C1 segment of cervical spinal cord (tissue), 14 donors: ENCODE data around the gene OR8S1.
"Not testable (repeated sequence)": the region's sequence is repeated elsewhere in the genome, so short reads cannot be mapped to it uniquely, and the experiment has no call there.

ENCODE experiments used
- DNase-seq, 14 donors: peaks; one replicate each; lab custom pipeline; 2025; lab: John Stamatoyannopoulos, UW

OR8S1 gene

DNA sequence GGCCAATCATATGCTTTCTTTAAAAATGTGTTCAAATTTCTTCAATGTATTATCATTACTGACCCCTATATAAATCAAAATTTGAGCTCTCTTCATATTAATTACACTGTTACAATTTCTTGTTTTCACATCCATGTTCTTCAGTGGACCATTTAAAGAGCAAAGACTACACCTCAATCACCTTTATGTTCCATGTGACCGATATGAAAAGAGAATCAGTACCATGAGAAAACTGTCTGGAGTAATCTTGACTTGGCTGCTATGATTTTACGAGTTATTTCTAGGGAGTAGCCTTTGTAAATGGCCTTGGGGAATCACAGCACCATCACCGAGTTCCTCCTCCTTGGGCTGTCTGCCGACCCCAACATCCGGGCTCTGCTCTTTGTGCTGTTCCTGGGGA lies at the start of gene OR8S1:
Gene OR8S1, plus strand, starts transcription at position 301 of the 400 bp plus-strand sequence. Its CDS starts 0 bp downstream, at position 301.
- no peak for DNase-seq

GRCh38 chr12:48482198-48482597 lies 43.2 kb upstream of the OR8S1 start, which contains the start of gene C12orf54:
Gene C12orf54 (plus strand): TSS chr12:48482498. CDS start chr12:48483297, 799 bp downstream.
- DNase-seq = no peak

DNA sequence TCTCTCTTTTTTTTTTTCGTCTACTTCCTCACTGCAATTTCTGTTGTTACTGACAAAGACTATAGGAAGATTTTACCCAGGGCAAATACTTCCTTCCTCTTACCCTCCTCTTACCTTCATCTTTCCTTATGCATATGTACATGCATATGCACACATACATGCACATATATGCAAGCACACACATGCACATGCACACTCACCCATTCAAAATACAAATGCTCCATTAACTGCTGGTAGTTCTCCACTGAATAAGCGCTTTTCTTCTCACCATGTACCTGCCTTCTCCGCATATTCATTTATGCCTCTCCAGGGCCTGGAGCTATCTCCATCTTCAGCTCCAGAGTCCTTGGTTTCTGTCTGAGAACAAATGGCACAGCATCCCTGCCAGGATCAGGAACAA lies 42.5 kb upstream of the OR8S1 start:
- DNase-seq = no peak

DNA sequence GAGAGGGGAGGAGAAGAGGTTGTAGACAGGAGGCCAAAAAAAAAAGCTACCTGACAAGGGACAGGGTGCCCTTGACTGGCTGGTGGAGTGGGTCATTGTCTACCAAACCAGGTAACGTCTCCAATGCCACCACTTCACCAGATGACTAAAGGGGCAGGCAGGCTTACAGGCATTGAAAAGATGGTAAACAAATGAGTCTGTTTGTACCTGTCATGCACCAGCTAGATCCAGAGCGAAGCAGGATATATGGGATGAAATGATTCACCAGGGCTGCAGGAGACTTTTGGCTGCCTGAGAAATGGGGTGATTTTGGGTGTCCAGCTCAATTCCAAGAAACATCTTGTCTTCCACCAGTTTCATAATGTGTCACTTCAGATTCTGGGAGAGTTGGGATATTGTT lies 39.2 kb upstream of the OR8S1 start:
- no peak for DNase-seq

GRCh38 chr12:48486679-48487078 lies 38.8 kb upstream of the OR8S1 start:
- DNase-seq = no peak

- DNase-seq = no peak
These were observed 36.4 kb upstream of the OR8S1 start for GRCh38 chr12:48489012-48489411.

GRCh38 chr12:48489456-48489855 lies 36.0 kb upstream of the OR8S1 start:
- not testable (repeated sequence) for DNase-seq

- DNase-seq = not testable (repeated sequence)
These were observed 25.2 kb upstream of the OR8S1 start for GRCh38 chr12:48500281-48500680.

GRCh38 chr12:48506836-48507235 lies 18.6 kb upstream of the OR8S1 start:
- DNase-seq = not testable (repeated sequence)

DNA sequence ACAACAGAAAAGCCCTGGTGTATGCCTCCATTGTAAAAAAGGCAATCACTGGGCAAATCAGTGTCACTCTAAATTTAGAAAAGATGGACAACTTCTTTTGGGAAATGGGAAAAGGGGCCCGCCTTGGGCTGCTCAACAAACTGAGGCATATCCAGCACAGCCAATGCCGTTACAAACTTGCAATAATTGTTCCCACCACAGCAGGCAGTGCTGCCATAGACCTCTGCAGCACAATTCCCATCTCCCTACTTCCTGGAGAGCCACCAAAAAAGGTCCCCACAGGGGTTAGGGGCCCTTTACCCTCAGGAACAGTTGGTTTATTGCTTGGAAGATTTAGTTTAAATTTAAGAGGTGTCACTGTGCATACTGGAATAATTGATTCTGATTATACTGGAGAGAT lies 16.4 kb upstream of the OR8S1 start:
- DNase-seq = no peak

DNA sequence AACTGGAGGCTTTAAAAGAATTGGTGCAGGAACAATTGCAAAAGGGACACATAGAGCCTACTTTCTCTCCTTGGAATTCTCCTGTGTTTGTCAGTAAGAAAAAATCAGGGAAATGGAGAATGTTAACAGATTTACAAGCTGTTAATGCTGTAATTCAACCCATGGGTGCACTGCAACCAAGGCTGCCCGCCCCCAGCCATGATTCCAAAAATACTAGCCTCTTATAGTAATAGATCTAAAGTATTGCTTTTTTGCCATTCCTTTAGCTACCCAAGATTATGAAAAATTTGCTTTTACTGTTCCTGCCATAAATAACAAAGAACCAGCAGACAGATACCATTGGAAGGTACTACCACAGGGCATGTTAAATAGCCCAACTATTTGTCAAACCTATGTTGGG lies 15.3 kb upstream of the OR8S1 start:
- DNase-seq = no peak

- DNase-seq = no peak
These were observed 12.6 kb upstream of the OR8S1 start for GRCh38 chr12:48512855-48513254.

- no peak for DNase-seq
These were observed 10.7 kb upstream of the OR8S1 start for GRCh38 chr12:48514728-48515127.

GRCh38 chr12:48520381-48520780 lies 5.1 kb upstream of the OR8S1 start:
- DNase-seq = peak in 1 of 14 donors; percentile 1

GRCh38 chr12:48527891-48528670 lies 2.6 kb downstream of the OR8S1 start:
- no peak for DNase-seq

DNA sequence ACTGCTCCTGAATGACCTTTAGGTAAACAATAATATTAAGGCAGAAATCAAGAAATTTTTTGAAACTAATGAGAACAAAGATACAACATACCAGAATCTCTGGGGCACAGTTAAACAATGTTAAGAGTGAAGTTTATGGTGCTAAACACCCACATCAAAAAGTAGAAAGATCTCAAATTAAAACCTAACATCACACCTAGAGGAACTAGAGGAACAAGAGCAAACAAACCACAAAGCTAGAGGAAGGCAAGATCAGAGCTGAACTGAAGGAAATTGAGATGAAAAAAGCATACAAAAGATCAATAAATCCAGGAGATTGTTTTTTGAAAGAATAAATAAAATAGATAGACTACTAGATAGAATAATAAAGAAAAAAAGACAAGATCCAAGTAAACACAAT lies 7.2 kb downstream of the OR8S1 start:
- DNase-seq = no peak

DNA sequence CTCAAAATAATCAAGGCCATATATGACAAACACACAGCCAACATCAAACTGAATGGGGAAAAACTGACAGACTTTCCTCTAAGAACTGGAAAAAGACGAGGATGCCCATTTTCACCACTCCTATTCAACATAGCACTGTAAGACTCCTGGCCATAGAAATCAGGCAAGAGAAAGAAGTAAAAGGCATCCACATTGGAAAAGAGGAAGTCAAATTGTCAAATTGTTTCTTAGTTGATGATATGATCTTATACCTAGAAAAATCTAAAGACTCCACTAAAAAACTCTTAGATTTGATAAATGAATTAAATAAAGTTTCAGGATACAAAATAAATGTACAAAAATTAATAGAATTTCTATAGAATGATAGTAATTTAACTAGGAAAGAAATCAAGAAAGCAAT lies 11.2 kb downstream of the OR8S1 start:
- no peak for DNase-seq

- peak in 6 of 14 donors; percentile 1 to 30 (median 7) for DNase-seq
These were observed 17.0 kb downstream of the OR8S1 start for GRCh38 chr12:48542300-48542928.

DNA sequence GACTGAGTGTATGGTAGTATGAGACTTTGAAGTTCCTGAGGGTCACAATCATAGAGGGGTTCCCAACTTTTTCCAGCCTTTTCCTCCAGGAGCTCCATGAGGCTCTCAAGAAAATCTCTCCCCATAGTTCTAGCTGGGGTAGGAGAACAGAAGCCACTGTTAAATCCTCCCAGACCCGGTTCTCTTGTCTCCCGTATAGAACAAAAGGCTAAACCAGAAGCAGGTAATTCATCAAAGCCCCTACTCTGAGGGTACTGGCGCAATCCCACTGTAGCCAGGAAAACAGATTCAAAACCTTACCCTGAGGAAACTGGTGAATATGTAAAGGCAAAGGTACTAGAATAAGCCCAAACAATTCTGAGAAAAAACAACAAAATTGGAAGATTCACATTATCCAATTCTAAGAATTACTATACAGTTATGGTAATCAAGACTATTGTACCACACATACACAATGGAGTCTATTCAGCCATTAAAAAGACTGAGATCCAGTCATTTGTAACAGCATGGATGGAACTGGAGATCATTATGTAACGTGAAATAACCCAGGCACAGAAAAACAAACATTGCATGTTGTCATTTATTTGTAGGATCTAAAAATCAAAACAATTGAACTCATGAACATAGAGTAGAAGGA lies 20.5 kb downstream of the OR8S1 start:
- DNase-seq = no peak

DNA sequence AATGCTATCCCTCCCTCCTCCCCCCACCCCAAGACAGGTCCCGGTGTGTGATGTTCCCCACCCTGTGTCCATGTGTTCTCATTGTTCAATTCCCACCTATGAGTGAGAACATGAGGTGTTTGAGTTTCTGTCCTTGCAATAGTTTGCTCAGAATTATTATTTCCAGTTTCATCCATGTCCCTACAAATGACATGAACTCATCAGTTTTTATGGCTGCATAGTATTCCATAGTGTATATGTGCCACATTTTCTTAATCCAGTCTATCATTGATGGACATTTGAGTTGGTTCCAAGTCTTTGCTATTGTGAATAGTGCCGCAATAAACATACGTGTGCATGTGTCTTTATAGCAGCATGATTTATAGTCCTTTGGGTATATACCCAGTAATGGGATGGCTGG lies 21.6 kb downstream of the OR8S1 start:
- DNase-seq = not testable (repeated sequence)

GRCh38 chr12:48551636-48552035 lies 26.2 kb downstream of the OR8S1 start:
- not testable (repeated sequence) for DNase-seq

DNA sequence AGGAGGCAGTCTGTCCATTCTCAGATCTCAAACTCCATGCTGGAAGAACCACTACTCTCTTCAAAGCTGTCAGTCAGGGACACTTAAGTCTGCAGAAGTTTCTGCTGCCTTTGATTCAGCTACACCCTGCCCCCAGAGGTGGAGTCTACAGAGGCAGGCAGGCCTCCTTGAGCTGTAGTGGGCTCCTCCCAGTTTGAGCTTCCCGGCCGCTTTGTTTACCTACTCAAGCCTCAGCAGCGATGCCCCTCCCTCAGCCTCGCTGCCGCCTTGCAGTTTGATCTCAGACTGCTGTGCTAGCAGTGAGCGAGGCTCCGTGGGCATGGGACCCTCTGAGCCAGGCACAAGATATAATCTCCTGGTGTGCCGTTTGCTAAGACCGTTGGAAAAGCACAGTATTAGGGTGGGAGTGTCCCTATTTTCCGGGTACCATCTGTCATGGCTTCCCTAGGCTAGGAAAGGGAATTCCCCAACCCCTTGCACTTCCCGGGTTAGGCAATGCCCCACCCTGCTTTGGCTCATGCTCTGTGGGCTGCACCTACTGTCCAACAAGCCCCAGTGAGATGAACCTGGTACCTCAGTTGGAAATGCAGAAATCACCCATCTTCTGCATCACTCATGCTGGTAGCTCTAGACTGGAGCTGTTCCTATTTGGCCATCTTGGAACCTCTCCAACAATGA lies 28.4 kb downstream of the OR8S1 start:
- DNase-seq = not testable (repeated sequence)
